Measurements from ENCODE around the gene LRRC41.

LRRC41 gene

GRCh38 chr1:46343705-46344104 is 40.3 kb upstream of the LRRC41 start:
- H3K9ac ChIP-seq = no peak overlapping the region

GRCh38 chr1:46343351-46343695 is 39.9 kb upstream of the LRRC41 start:
- Histone ChIP-seq H2AFZ (no peak overlapping the region), H3K9ac (no peak overlapping the region), H3K4me1 (no peaks in the 10 kb centered on the region), H3K79me2 (no peaks in the 10 kb centered on the region), H3K4me3 (ENCODE audit: low read depth, low read length) (no peak overlapping the region), H3K36me3 (ENCODE audit: control insufficient read depth, insufficient read depth, low read length) (no peaks in the 10 kb centered on the region), H3K27me3 (ENCODE audit: control insufficient read depth, insufficient read depth, low read length) (no peaks in the 10 kb centered on the region), H3K4me2 (ENCODE audit: low read length) (no peak overlapping the region), H3K9me3 (ENCODE audit: control insufficient read depth, low read length) (no peaks in the 10 kb centered on the region), H3K27ac (no peak overlapping the region)
- TF ChIP-seq CTCF (IDR thresholded peaks at IDR 0.05) = no peak

More at GRCh38 chr1:46343705-46344104, 40.3 kb upstream of the LRRC41 start:
- H3K36me3 ChIP-seq (ENCODE audit: control insufficient read depth, insufficient read depth, low read length) = no peaks in the 10 kb centered on the region
- no peak for TF ChIP-seq CTCF (IDR thresholded peaks at IDR 0.05)
- H3K79me2 ChIP-seq = no peaks in the 10 kb centered on the region
- H3K4me2 ChIP-seq (ENCODE audit: low read length) = no peak overlapping the region
- no peaks in the 10 kb centered on the region for H3K9me3 ChIP-seq (ENCODE audit: control insufficient read depth, low read length)
- no peak overlapping the region for H3K4me3 ChIP-seq (ENCODE audit: low read depth, low read length)
- no peaks in the 10 kb centered on the region for H3K4me1 ChIP-seq
- no peak overlapping the region for H3K27ac ChIP-seq
- H3K27me3 ChIP-seq (ENCODE audit: control insufficient read depth, insufficient read depth, low read length) = no peaks in the 10 kb centered on the region
- H2AFZ ChIP-seq = no peak overlapping the region

- H3K27me3 ChIP-seq (ENCODE audit: control insufficient read depth, insufficient read depth, low read length) = no peaks in the 10 kb centered on the region
- no peak overlapping the region for H3K4me2 ChIP-seq (ENCODE audit: low read length)
- no peaks in the 10 kb centered on the region for H3K4me1 ChIP-seq
- no peak for TF ChIP-seq CTCF (IDR thresholded peaks at IDR 0.05)
- no peaks in the 10 kb centered on the region for H3K36me3 ChIP-seq (ENCODE audit: control insufficient read depth, insufficient read depth, low read length)
- no peak overlapping the region for H2AFZ ChIP-seq
- no peaks in the 10 kb centered on the region for H3K9me3 ChIP-seq (ENCODE audit: control insufficient read depth, low read length)
- no peaks in the 10 kb centered on the region for H3K79me2 ChIP-seq
- no peak overlapping the region for H3K9ac ChIP-seq
- H3K4me3 ChIP-seq (ENCODE audit: low read depth, low read length) = no peak overlapping the region
- H3K27ac ChIP-seq = no peak overlapping the region
Measured at GRCh38 chr1:46342677-46343350, 39.4 kb upstream of the LRRC41 start.

GRCh38 chr1:46342084-46342656 is 38.8 kb upstream of the LRRC41 start:
- TF ChIP-seq CTCF (IDR thresholded peaks at IDR 0.05) = no peak
- Histone ChIP-seq H3K27ac (no peak overlapping the region), H3K4me2 (ENCODE audit: low read length) (no peak overlapping the region), H3K4me1 (no peaks in the 10 kb centered on the region), H2AFZ (no peak overlapping the region), H3K9ac (no peak overlapping the region), H3K27me3 (ENCODE audit: control insufficient read depth, insufficient read depth, low read length) (no peaks in the 10 kb centered on the region), H3K9me3 (ENCODE audit: control insufficient read depth, low read length) (no peaks in the 10 kb centered on the region), H3K79me2 (no peaks in the 10 kb centered on the region), H3K36me3 (ENCODE audit: control insufficient read depth, insufficient read depth, low read length) (no peaks in the 10 kb centered on the region), H3K4me3 (ENCODE audit: low read depth, low read length) (no peak overlapping the region)
